Measurements from ENCODE around the gene CALHM2. TPM values are rescaled to one million over a fixed set of nuclear protein-coding genes. Genes with fewer than 3 reads are reported as not detected.

The CALHM2 gene
- total and polyA plus RNA-seq, 4 donors = 1.6 to 5.0 (median 3.2) TPM

- Histone ChIP-seq H3K27me3 (ENCODE audit: control insufficient read depth in 4 of 4, insufficient read depth in 4 of 4, low read length in 3 of 4) (no peaks in the 10 kb centered on the region), H3K9me3 (ENCODE audit: control insufficient read depth in 4 of 4, low read length in 3 of 4) (no peaks in the 10 kb centered on the region), H3K9ac (ENCODE audit: low read depth in 1 of 2, low read length in 2 of 2) (no peak overlapping the region), H3K4me1 (ENCODE audit: control insufficient read depth in 4 of 4, insufficient read depth in 4 of 4, low read length in 3 of 4) (no peaks in the 10 kb centered on the region), H3K36me3 (ENCODE audit: control insufficient read depth in 4 of 4, insufficient read depth in 3 of 4, low read depth in 1 of 4, low read length in 3 of 4) (no peaks in the 10 kb centered on the region), H3K27ac (ENCODE audit: low read depth in 1 of 2, low read length in 2 of 2) (no peak overlapping the region), H3K4me3 (ENCODE audit: low read depth in 1 of 3, low read length in 3 of 3) (no peak overlapping the region)
- WGBS = 96% methylated on average over 39 of the region's 39 CpGs
- TF ChIP-seq RXRA (IDR thresholded peaks at IDR 0.05) (no peak), MAX (IDR thresholded peaks at IDR 0.05) (no peak), REST (IDR thresholded peaks at IDR 0.05) (no peak), JUND (IDR thresholded peaks at IDR 0.05) (no peak), YY1 (IDR thresholded peaks at IDR 0.05) (no peak), TAF1 (conservative IDR thresholded peaks at IDR 0.05) (no peak), EGR1 (IDR thresholded peaks at IDR 0.05; ENCODE audit: low read depth in 2 of 2) (no peak), CTCF (IDR thresholded peaks at IDR 0.05; ENCODE audit: low read depth, low read length, missing input control) (no peak)
- no peak for DNase-seq (ENCODE audit: low spot score)
Observed at GRCh38 chr10:103457896-103458583, 5.9 kb upstream of the CALHM2 start.

- Histone ChIP-seq H3K4me3 (ENCODE audit: low read depth in 1 of 3, low read length in 3 of 3) (no peak overlapping the region), H3K36me3 (ENCODE audit: control insufficient read depth in 4 of 4, insufficient read depth in 3 of 4, low read depth in 1 of 4, low read length in 3 of 4) (no peaks in the 10 kb centered on the region), H3K9ac (ENCODE audit: low read depth in 1 of 2, low read length in 2 of 2) (no peak overlapping the region), H3K4me1 (ENCODE audit: control insufficient read depth in 4 of 4, insufficient read depth in 4 of 4, low read length in 3 of 4) (no peaks in the 10 kb centered on the region), H3K27me3 (ENCODE audit: control insufficient read depth in 4 of 4, insufficient read depth in 4 of 4, low read length in 3 of 4) (no peaks in the 10 kb centered on the region), H3K27ac (ENCODE audit: low read depth in 1 of 2, low read length in 2 of 2) (no peak overlapping the region), H3K9me3 (ENCODE audit: control insufficient read depth in 4 of 4, low read length in 3 of 4) (no peaks in the 10 kb centered on the region)
- DNase-seq (ENCODE audit: low spot score) = no peak
- 88% methylated on average over 8 of the region's 8 CpGs for WGBS
- TF ChIP-seq FOXA2 (IDR thresholded peaks at IDR 0.05) (no peak), JUND (IDR thresholded peaks at IDR 0.05) (no peak), ATF3 (IDR thresholded peaks at IDR 0.05) (no peak), REST (IDR thresholded peaks at IDR 0.05) (no peak), YY1 (IDR thresholded peaks at IDR 0.05) (no peak), NR2F2 (IDR thresholded peaks at IDR 0.05) (no peak), RXRA (IDR thresholded peaks at IDR 0.05) (no peak), HNF4A (conservative IDR thresholded peaks at IDR 0.05) (no peak), GABPA (IDR thresholded peaks at IDR 0.05 in 1 of 2, conservative IDR thresholded peaks at IDR 0.05 in 1 of 2) (no peak), SP1 (IDR thresholded peaks at IDR 0.05) (no peak), ZBTB33 (IDR thresholded peaks at IDR 0.05) (no peak), RAD21 (IDR thresholded peaks at IDR 0.05) (no peak), HNF4G (IDR thresholded peaks at IDR 0.05) (no peak), TAF1 (conservative IDR thresholded peaks at IDR 0.05) (no peak), CTCF (IDR thresholded peaks at IDR 0.05; ENCODE audit: low read depth, low read length, missing input control) (no peak)
Observed at GRCh38 chr10:103457176-103457712, 5.1 kb upstream of the CALHM2 start.
